Amygdala (tissue), 56 donors: ENCODE results near the gene RFX2.

Experiments used
- DNase-seq, 56 donors: peaks; one replicate each; lab custom pipeline; 2025; lab: John Stamatoyannopoulos, UW

The RFX2 gene

DNA sequence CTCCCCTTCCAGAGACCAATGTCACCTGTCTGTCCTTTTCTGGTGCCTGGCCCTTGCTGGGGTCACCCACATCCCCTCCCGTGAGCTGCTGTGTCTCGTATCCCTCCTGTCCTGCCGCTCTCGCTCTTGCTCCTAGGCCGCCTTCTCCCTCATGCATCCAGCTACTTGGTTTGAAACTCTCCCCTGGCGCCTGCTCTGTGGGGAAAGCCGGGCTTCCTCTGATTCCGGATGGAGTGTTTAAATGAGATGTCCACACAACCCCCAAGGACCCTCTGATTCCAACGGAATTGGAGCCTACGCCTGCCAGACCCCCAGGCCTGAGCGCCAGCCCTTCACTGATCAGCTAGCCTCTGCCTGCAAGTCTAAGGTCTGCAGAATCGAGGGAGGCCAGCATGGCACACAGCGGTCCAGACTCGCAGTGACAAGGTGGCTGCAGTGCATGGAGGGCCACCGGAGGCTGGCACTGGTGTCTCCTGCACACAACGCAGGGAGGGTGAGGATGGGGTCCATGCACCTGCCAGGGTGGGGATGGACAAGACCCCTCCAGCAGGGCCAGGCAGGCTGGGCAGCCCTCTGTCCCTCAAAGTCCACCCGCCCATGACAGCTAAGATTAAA is 47.2 kb downstream of the RFX2 start:
- no peak for DNase-seq

DNA sequence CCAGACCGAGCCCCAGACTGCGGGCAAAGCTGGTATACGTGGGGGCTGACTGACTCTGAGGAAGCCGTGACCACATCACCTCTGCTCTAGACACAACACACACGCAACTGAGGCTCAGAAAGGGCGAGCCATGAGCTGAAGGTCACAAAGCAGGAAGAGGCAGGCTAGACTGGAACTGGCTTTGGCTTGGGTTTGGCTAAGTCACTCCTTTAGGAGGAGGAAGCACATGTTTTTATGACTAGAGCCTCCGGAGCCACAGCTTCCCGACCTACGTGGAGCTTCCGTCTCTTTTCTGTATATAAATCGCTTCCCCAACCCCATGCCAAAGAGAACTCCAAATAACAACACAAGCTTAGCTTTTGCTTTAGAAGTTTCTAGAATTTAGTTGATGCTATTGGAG is 48.0 kb downstream of the RFX2 start:
- DNase-seq, result peak in 1 of 56 donors; percentile 22

- DNase-seq, result no peak
Measured at GRCh38 chr19:6061376-6062130, 48.7 kb downstream of the RFX2 start.

GRCh38 chr19:6060600-6061375 is 49.5 kb downstream of the RFX2 start:
- peak in 2 of 56 donors; percentile 12 to 22 for DNase-seq

DNA sequence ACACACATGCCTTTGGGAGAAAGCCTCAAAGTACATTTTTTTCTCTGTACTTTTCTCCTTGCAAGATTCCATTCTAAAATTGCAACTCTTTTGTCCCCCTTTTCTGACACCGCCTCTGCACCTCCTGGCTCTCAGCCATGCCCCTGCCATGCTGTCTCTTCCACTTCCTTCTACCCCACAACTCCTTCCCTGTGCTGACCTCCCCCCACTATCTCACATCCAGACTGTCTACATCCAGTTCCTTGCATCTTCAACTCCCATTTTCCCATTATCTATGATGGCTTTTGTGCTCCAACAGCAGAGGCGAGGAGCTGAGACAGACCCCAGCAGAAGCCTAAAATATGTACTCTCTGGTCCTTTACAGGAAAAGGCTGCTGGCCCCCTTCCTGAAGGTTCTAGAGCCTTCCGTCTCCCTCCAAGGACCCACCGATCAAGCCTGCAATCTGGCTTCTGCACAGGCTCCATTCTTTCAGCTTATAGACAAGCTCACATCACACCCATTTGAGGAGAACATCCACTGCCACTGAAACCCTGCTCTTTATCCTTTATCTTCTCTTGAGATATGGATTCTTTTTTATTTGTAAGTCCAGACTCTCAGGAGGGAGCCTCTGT is 50.2 kb downstream of the RFX2 start:
- DNase-seq, result no peak

DNA sequence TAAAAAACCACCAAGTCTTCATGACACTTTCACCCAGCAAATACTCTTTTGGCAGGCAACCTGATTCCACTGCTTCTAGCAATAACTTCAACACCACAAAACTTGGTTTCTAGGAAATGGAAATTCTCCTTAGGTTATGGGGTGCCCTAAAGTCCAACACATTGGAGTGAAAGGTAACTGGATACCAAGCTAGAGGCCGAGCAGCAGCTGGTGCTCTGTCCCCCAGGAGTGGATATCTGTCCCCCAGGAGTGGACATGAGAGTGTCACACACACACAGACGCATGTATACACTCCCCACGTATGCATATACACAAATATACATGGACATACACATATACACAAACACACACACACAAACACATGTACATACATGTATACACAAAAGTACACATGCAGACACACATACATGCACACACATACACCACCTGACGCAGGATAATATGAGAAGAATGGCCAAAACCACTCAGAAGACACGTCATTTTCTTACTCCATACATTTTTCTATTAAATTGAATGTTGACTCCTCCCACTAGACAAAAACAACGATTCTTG is 50.8 kb downstream of the RFX2 start:
- DNase-seq, result no peak

DNA sequence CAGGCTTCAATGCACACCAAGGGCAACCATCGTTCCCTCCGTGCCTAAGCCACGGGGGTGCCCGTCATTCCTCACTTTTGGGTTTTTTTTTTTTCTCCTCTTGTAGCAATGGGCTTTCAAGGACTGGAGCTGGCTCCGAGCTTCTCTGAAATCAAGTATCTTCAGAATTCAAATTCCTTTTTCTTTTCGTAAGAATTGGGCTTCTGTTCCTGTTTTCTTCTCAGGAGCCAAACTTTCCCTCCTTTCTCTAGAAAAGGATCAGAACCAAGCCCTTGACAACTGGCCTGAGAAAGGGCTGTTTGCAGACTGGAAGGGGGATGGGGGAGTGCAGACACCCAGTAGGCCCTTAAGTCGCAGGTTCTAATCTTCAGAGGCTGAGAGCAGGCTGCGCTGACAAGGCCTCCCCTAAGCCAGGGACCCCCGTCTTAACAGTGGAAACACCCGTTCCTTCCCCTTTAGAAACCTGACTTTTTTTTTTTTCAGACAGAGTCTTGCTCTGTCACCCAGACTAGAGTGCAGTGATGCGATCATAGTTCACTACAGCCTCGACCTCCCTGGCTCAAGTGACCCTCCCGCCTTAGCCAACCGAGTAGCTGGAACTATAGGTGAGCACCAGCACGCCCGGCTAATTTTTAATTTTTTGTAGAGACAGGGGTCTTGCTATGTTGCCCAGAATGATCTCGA is 51.6 kb downstream of the RFX2 start:
- no peak for DNase-seq

DNA sequence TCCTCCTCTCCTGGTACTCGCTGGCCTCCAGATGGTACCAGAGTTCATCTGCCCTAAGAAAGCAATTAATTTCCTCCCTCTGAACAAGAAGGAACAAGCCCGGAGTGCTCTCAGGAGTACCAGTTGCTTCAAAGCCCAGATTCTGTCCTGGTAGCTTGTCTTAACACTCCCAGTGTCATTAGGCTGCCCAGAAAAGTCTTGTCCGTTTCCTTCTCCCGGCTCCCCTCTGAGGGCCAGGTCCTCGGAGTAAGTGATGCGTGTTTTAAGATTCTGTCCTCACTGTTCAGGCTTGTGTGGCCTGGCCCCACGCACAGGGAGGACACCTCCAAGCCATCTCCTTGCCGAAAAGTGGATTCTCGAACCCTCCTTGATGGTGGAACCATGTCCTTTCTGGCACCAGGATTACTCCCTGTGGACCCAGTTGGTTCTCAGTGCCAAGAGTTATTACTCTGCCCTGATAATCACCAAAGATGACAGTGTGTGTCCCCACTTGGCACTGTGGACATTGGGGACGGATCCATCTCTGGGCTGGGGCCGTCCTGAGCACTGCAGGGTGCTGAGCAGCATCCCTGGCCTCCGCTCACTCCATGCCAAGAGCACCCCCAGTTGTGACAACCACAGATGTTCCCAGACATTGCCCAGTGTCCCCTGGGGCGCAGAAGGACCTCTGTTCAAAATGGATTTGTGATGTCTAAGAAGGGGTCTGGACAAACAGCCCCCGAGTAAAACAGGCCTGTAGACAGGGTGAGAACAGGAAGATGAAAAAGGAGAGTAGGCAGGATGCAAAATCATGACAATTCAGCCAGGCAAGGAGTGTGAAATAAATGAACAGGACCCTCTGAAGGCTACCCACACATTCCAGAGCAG is 52.4 kb downstream of the RFX2 start:
- no peak for DNase-seq

DNA sequence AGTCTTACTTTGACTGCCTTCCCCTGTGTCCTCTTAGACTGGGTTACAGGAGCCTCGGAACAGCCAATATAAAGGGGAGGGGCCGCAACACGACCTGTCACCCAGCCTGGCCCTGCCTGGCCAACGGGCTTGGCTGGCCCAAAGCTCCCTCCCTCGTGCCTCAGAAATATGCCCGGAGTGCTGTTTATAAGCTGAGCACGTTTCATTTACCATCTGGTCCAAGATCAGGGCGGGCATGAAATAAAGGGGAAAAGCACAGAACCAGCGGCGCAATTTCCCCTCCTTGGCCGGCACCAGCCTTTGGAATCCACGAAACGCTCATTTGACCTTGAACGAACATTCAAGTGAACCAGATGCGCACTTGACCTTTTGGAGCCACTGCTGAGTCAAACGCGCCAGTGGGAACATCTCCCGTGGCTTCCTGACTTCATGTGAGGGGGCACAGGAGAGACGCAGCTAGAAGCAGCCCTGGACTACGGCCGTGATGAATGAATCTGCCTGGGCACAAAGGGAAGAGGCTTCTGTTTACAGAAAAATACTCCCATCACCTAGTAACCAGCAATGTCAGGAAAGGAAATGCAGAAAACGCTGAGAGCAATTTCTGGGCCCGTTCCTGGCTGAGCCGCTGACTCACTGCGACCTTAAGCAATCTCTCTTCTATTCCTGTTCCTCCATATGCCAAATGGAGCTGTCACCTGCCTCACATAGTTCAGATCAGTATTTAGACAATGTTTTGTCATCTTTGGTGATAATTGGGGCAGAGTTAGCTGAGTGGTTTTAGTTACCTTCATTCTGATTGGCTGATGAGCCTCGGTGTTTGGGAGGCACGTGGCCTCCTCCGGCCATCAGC is 53.3 kb downstream of the RFX2 start:
- peak in 35 of 56 donors; percentile 17 to 80 (median 55) for DNase-seq

DNA sequence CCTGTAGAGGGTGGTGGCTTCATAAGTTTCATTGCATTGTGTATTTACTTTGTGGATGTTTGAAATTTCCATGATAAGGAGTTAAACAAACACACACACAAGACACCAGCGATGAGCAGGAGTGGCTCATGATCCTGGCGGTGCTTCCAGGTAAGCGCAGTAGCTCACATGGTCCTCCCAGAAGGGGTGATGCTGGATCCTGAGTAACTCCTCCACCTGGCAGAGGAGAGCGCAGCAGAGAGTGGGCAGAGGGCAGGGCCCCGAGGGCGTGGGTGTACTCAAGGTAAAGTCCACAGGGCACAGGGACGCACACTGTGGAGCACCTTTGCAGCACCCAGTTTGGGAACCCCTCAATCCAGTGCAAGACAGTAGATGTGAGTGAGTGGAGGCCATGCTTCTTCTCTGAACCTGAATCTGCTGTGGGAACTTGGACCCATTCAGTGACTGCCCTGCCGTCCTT is 54.0 kb downstream of the RFX2 start:
- DNase-seq, result no peak

- DNase-seq, result no peak
Measured at GRCh38 chr19:6055013-6055795, 55.1 kb downstream of the RFX2 start.

- DNase-seq, result peak in 35 of 56 donors; percentile 11 to 79 (median 46)
Measured at GRCh38 chr19:6048793-6049405, 61.4 kb downstream of the RFX2 start.

- DNase-seq, result no peak
Measured at GRCh38 chr19:6048348-6048747, 62.0 kb downstream of the RFX2 start.

DNA sequence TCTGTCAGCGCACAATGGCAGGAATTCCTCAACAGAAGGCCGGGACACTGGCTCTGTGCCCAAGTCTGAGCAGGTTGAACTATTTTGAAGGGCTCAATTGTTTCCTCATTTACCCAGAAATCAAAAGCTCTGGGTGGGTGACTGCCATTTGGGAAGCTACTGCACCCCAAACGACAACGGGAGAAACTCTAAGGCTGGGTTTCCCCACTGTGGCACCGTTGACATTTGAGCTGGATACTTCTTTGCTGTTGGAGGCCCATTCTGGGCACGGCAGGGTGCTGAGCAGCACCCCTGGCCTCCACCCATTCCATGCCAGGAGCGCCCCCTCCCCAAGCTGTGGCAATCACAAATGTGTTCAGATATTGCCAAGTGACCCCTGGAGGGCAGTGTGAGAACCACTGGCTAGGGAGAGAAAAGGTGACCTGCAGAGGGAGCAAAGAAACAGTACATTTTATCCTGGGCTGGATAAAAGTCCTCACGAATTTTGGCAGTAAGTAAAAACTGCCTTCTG is 62.5 kb downstream of the RFX2 start:
- peak in 1 of 56 donors; percentile 8 for DNase-seq

DNA sequence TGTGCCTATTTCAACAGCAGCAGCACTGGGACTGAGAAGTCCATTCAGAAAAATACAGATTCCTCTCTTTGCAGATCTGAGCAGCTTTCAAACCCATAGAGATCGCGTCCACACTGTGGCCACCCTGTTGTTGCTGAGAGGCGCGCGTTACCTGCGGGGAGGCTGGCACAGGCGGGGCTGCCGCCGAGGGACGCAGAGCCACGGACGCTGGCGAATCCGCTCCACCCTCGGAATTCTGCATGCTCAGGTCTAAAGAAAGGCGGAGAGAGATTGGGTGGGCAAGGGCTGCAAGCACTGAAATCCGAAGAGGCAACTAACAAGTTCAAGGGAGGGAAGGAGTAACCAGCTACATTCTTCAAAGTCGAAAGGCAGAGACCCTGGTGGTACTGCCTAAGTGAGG is 63.0 kb downstream of the RFX2 start:
- DNase-seq, result no peak

- DNase-seq, result no peak
Measured at GRCh38 chr19:6045108-6045507, 65.2 kb downstream of the RFX2 start.
